Stimulated activated CD8-positive, alpha-beta memory T cell treated with anti-CD3 and anti-CD28 coated beads, Interleukin-15, amount 100 ng/mL, for 1 hour (primary cell): Measurements from ENCODE around the gene TTC34.
"Not testable (repeated sequence)": the region's sequence is repeated elsewhere in the genome, so short reads cannot be mapped to it uniquely, and the experiment has no call there.

ENCODE experiments used
- DNase-seq: peaks from one replicate; pipeline ENCODE4 v3.0.0-alpha.2; 2020; ENCODE audit warnings: low read depth

The TTC34 gene

DNA sequence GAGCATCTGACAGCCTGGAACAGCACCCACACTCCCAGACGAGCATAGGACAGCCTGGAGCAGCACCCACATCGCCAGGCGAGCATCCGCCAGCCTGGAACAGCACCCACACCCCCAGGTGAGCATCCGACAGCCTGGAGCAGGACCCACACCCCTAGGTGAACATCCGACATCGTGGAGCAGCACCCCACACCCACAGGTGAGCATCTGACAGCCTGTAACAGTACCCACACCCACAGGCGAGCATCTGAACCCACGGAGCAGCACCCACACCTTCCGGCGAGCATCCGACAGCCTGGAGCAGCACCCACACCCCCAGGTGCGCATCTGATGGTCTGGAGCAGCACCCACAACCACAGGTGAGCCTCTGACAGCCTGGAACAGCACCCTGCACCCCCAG, 44.0 kb downstream of the TTC34 start:
- not testable (repeated sequence) for DNase-seq

- DNase-seq = not testable (repeated sequence)
Observed at GRCh38 chr1:2755426-2755825, 46.1 kb downstream of the TTC34 start.

DNA sequence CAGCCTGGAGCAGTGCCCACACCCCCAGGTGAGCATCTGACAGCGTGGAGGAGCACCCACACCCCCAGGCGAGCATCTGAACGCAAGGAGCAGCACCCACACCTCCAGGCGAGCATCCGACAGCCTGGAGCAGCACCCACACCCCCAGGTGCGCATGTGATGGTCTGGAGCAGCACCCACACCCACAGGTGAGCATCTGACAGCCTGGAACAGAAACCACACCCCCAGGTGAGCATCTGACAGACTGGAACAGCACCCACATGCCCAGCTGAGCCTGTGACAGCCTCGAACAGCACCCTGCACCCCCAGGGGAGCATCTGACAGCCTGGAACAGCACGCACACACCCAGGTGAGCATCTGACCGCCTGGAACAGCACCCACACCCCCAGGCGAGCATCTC, 46.9 kb downstream of the TTC34 start:
- DNase-seq = not testable (repeated sequence)

GRCh38 chr1:2752503-2752902, 49.0 kb downstream of the TTC34 start:
- DNase-seq = not testable (repeated sequence)

DNA sequence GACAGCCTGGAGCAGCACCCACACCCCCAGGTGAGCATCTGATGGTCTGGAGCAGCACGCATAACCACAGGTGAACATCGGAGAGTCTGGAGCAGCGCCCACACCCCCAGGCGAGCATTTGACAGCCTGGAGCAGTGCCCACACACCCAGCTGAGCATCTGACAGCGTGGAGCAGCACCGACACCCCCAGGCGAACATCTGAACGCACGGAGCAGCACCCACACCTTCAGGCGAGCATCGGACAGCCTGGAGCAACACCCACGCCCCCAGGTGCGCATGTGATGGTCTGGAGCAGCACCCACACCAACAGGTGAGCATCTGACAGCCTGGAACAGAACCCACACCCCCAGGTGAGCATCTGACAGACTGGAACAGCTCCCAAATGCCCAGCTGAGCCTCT, 49.6 kb downstream of the TTC34 start:
- DNase-seq = not testable (repeated sequence)

DNA sequence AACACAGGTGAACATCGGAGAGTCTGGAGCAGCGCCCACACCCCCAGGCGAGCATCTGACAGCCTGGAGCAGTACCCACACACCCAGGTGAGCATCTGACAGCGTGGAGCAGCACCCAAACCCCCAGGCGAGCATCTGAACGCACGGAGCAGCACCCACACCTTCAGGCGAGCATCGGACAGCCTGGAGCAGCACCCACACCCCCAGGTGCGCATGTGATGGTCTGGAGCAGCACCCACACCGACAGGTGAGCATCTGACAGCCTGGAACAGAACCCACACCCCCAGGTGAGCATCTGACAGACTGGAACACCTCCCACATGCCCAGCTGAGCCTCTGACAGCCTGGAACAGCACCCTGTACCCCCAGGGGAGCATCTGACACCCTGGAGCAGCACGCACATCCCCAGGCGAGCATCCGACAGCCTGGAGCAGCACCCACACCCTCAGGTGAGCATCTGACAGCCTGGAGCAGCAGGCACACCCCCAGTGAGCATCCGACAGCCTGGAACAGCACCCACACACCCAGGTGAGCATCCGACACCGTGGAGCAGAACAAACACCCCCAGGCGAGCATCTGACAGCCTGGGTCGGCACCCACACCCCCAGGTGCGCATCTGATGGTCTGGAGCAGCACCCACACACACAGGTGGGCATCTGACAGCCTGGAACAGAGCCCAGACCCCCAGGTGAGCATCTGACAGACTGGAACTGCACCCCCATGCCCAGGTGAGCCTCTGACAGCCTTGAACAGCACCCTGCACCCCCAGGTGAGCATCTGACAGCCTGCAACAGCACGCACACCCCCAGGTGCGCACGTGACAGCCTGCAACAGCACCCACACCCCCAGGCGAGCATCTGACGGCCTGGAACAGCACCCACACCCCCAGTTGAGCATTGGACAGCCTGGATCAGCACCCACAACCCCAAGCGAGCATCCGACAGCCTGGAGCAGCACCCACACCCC, 50.4 kb downstream of the TTC34 start:
- not testable (repeated sequence) for DNase-seq

GRCh38 chr1:2750041-2750680, 51.3 kb downstream of the TTC34 start:
- DNase-seq = not testable (repeated sequence)

DNA sequence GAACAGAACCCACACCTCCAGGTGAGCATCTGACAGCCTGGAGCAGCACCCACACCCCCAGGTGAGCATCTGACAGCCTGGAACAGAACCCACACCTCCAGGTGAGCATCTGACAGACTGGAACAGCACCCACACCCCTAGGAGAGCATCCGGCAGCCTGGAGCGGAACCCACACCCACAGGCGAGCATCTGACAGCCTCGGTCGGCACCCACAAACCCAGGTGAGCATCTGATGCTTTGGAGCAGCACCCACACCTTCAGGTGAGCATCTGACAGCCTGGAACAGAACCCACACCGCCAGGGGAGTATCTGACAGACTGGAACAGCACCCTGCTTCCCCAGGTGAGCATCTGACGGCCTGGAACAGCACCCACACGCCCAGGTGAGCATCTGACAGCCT, 52.9 kb downstream of the TTC34 start:
- DNase-seq = not testable (repeated sequence)

- not testable (repeated sequence) for DNase-seq
Observed at GRCh38 chr1:2694796-2695195, 106.7 kb downstream of the TTC34 start.

DNA sequence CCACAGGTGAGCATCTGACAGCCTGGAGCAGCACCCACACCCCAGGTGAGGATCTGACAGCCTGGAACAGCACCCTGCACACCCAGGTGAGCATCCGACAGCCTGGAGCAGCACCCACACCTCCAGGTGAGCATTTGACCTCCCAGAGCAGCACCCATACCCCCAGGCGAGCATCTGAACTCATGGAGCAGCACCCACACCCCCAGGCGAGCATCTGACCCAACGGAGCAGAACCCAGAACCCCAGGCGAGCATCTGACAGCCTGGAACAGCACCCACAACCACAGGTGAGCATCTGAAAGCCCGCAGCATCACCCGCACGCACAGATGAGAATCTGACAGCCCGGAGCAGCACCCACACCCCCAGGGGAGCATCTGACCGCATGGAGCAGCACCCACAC, 111.3 kb downstream of the TTC34 start:
- DNase-seq = not testable (repeated sequence)

DNA sequence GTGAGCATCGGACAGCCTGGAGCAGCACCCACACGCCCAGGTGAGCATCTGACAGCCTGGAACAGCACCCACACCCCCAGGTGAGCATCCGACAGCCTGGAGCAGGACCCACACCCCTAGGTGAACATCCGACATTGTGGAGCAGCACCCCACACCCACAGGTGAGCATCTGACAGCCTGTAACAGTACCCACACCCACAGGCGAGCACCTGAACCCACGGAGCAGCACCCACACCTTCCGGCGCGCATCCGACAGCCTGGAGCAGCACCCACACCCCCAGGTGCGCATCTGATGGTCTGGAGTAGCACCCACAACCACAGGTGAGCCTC, 113.2 kb downstream of the TTC34 start:
- DNase-seq = not testable (repeated sequence)

- not testable (repeated sequence) for DNase-seq
Observed at GRCh38 chr1:2687638-2688335, 113.7 kb downstream of the TTC34 start.

GRCh38 chr1:2687174-2687591, 114.3 kb downstream of the TTC34 start:
- not testable (repeated sequence) for DNase-seq

- DNase-seq = not testable (repeated sequence)
Observed at GRCh38 chr1:2686091-2686863, 115.2 kb downstream of the TTC34 start.

GRCh38 chr1:2685671-2686070, 115.8 kb downstream of the TTC34 start:
- not testable (repeated sequence) for DNase-seq

DNA sequence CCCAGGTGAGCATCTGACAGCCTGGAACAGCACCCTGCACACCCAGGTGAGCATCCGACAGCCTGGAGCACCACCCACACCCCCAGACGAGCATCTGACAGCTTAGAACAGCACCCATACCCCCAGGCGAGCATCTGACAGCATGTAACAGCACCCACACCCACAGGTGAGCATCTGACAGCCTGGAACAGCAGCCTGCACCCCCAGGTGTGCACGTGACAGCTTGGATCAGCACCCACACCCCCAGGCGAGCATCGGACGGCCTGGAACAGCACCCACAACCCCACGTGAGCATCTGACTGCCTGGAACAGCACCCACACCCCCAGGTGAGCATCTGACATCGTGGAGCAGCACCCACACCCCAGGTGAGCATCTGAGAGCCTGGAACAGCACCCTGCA, 116.6 kb downstream of the TTC34 start:
- not testable (repeated sequence) for DNase-seq

GRCh38 chr1:2684000-2684399, 117.5 kb downstream of the TTC34 start:
- DNase-seq = not testable (repeated sequence)

- not testable (repeated sequence) for DNase-seq
Observed at GRCh38 chr1:2683321-2683741, 118.2 kb downstream of the TTC34 start.

GRCh38 chr1:2682879-2683278, 118.6 kb downstream of the TTC34 start:
- DNase-seq = not testable (repeated sequence)

DNA sequence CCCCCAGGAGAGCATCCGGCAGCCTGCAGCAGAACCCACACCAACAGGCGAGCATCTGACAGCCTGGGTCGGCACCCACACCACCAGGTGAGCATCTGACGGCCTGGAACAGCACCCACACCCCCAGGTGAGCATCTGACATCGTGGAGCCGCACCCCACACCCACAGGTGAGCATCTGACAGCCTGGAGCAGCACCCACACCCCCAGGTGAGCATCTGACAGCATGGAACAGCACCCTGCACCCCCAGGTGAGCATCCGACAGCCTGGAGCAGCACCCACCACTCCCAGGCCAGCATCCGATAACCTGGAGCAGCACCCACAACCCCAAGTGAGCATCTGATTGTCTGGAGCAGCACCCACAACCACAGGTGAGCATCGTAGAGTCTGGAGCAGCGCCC, 124.8 kb downstream of the TTC34 start:
- DNase-seq = not testable (repeated sequence)

GRCh38 chr1:2671656-2672055, 129.8 kb downstream of the TTC34 start:
- DNase-seq = not testable (repeated sequence)

- DNase-seq = not testable (repeated sequence)
Observed at GRCh38 chr1:2659806-2660205, 141.7 kb downstream of the TTC34 start.
